Endothelial cell (in vitro differentiated cells): ENCODE measurements around the gene GRIP1. TPM values are rescaled to one million over a fixed set of nuclear protein-coding genes. Genes with fewer than 3 reads are reported as not detected.

Experiments used
- DNase-seq: peaks from one replicate; pipeline ENCODE4 v3.0.0; 2021; ENCODE audit warnings: low spot score
- H3K27ac Mint-ChIP-seq: one replicate; pipeline ENCODE4 v1.8.0; 2021; ENCODE audit warnings: mixed read lengths, inconsistent platforms; ENCODE audit not compliant: unreplicated experiment
- H3K27me3 Mint-ChIP-seq: one replicate; pipeline ENCODE4 v1.8.0; 2021; ENCODE audit warnings: mild to moderate bottlenecking, moderate library complexity, mixed read lengths, inconsistent platforms; ENCODE audit not compliant: unreplicated experiment
- H3K36me3 Mint-ChIP-seq: one replicate; pipeline ENCODE4 v1.8.0; 2021; ENCODE audit warnings: mild to moderate bottlenecking, low read depth, mixed read lengths, inconsistent platforms; ENCODE audit not compliant: unreplicated experiment
- H3K4me1 Mint-ChIP-seq: one replicate; pipeline ENCODE4 v1.8.0; 2021; ENCODE audit warnings: mild to moderate bottlenecking, mixed read lengths, inconsistent platforms; ENCODE audit not compliant: unreplicated experiment
- H3K4me3 Mint-ChIP-seq: one replicate; pipeline ENCODE4 v1.8.0; 2021; ENCODE audit warnings: mild to moderate bottlenecking, mixed read lengths, inconsistent platforms; ENCODE audit not compliant: unreplicated experiment
- H3K9me3 Mint-ChIP-seq: one replicate; pipeline ENCODE4 v1.8.0; 2021; ENCODE audit warnings: mixed read lengths, inconsistent platforms; ENCODE audit not compliant: unreplicated experiment
- CTCF ChIP-seq: fragments of 200-600 bp; sonication (generic); IDR thresholded peaks from one replicate; pipeline ENCODE4 v1.5.0; 2021; ENCODE audit warnings: antibody characterized with exemption; ENCODE audit not compliant: unreplicated experiment
- total RNA-seq: library from RNA; stranded (reverse); fragmentation: NEBNext Ultra II Directional; extraction: Animal tissue kit (Norgen Biotek cat#: 25700); gene quantifications from one replicate; pipeline ENCODE4 v1.2.1, GENCODE V29; 2021; ENCODE audit not compliant: unreplicated experiment

The GRIP1 gene
- total RNA-seq, 1 donor from 2014 or later, result 36.2 TPM

DNA sequence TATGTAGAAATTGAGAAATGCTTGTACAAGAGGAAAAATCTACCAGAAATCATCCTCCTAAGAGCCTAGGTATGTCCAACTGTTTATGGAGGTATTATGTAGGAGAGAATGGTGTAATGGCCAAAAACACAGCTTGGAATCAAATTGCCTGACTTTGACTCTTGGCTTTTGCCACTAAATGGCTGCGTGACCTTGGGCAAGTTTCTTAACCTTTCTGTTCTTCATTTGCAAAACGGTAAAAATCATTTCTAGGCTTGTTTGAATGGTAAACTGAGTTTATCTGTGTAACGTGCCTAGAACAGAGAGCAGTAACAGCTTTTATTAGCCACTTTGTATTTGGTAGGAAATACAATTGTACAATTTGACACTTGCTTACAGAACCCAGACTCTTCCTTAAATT is 4.9 kb upstream of the GRIP1 start:
- H3K27me3 Mint-ChIP-seq, result no peaks in the 10 kb centered on the region
- H3K9me3 Mint-ChIP-seq, result no peaks in the 10 kb centered on the region
- H3K4me1 Mint-ChIP-seq, result no peaks in the 10 kb centered on the region
- no peak overlapping the region for H3K4me3 Mint-ChIP-seq
- H3K36me3 Mint-ChIP-seq, result no peaks in the 10 kb centered on the region
- no peak overlapping the region for H3K27ac Mint-ChIP-seq
- no peak for DNase-seq
- TF ChIP-seq CTCF, result no peak

GRCh38 chr12:66683073-66683472 is 4.2 kb upstream of the GRIP1 start:
- Mint-ChIP-seq H3K27ac (no peak overlapping the region), H3K27me3 (no peaks in the 10 kb centered on the region), H3K4me3 (no peak overlapping the region), H3K36me3 (no peaks in the 10 kb centered on the region), H3K9me3 (no peaks in the 10 kb centered on the region), H3K4me1 (no peaks in the 10 kb centered on the region)
- TF ChIP-seq CTCF, result no peak
- DNase-seq, result no peak

- H3K27me3 Mint-ChIP-seq, result no peaks in the 10 kb centered on the region
- H3K27ac Mint-ChIP-seq, result no peak overlapping the region
- no peak for DNase-seq
- H3K36me3 Mint-ChIP-seq, result no peaks in the 10 kb centered on the region
- no peak overlapping the region for H3K4me3 Mint-ChIP-seq
- no peaks in the 10 kb centered on the region for H3K9me3 Mint-ChIP-seq
- TF ChIP-seq CTCF, result no peak
- H3K4me1 Mint-ChIP-seq, result no peaks in the 10 kb centered on the region
Observed at GRCh38 chr12:66679461-66680084, 697 bp upstream of the GRIP1 start.

GRCh38 chr12:66676241-66676640 is 2.6 kb downstream of the GRIP1 start:
- no peak for DNase-seq
- H3K36me3 Mint-ChIP-seq, result no peaks in the 10 kb centered on the region

More at GRCh38 chr12:66676241-66676640, 2.6 kb downstream of the GRIP1 start:
- Mint-ChIP-seq H3K27ac (no peak overlapping the region), H3K4me1 (no peaks in the 10 kb centered on the region), H3K9me3 (no peaks in the 10 kb centered on the region), H3K27me3 (no peaks in the 10 kb centered on the region), H3K4me3 (no peak overlapping the region)
- no peak for TF ChIP-seq CTCF
